AG10803 (cell line): Measurements from ENCODE around the gene ALPK3.

Experiments
- DNase-seq: peaks from one replicate; pipeline ENCODE4 v3.0.0; 2010; ENCODE audit warnings: low read depth
- H3K4me3 ChIP-seq: 2 replicates; pipeline ENCODE4 v1.5.1; 2011; ENCODE audit warnings: mild to moderate bottlenecking, low read length, control low read depth
- CTCF ChIP-seq: conservative IDR thresholded peaks from 2 replicates; pipeline ENCODE4 v1.5.1; 2011; ENCODE audit warnings: mild to moderate bottlenecking, low read length, control low read depth, inconsistent platforms

The ALPK3 gene

GRCh38 chr15:84817466-84818081, 418 bp downstream of the ALPK3 start:
- no peak for DNase-seq
- no peak for TF ChIP-seq CTCF
- no peak overlapping the region for H3K4me3 ChIP-seq

- no peak overlapping the region for H3K4me3 ChIP-seq
Measured at GRCh38 chr15:84818261-84819131, 1.3 kb downstream of the ALPK3 start.

GRCh38 chr15:84819291-84819768, 2.2 kb downstream of the ALPK3 start:
- DNase-seq = no peak
- TF ChIP-seq CTCF = no peak
- no peak overlapping the region for H3K4me3 ChIP-seq

More at GRCh38 chr15:84818261-84819131, 1.3 kb downstream of the ALPK3 start:
- TF ChIP-seq CTCF = no peak
- DNase-seq = no peak

- no peak for TF ChIP-seq CTCF
- DNase-seq = no peak
- H3K4me3 ChIP-seq = no peak overlapping the region
Measured at GRCh38 chr15:84819791-84820190, 2.6 kb downstream of the ALPK3 start.

GRCh38 chr15:84821501-84822021, 4.4 kb downstream of the ALPK3 start:
- TF ChIP-seq CTCF = no peak
- no peak overlapping the region for H3K4me3 ChIP-seq
- no peak for DNase-seq

GRCh38 chr15:84822653-84823281, 5.6 kb downstream of the ALPK3 start:
- DNase-seq = no peak
- no peak overlapping the region for H3K4me3 ChIP-seq
- TF ChIP-seq CTCF = no peak
